GM19351 (cell line): ENCODE measurements around the gene STX16.

Experiments used
- ATAC-seq: cut with Tn5 transposase; IDR thresholded peaks from one replicate; pipeline ENCODE4 v1.9.1; 2021; ENCODE audit warnings: mild to moderate bottlenecking, moderate library complexity; ENCODE audit not compliant: unreplicated experiment

STX16 gene

GRCh38 chr20:58708246-58708931 is 57.3 kb downstream of the STX16 start:
- ATAC-seq = no peak

GRCh38 chr20:58709013-58709702 is 58.1 kb downstream of the STX16 start:
- ATAC-seq = no peak

DNA sequence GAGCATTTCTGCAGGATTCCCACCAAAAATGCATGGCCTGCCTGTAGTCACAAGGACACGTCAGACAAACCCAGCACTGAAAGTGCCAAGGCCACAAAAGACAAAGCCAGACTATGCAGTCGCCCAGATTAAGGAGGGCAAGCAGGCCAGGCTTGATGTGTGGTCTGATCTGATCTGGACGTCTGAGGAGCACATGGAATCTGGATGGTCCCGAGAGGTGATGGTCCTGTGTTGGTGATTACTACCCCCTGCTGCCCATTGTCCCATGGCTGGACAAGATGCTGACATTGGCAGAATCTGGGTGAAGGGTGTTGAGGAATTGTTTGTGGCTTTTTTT is 58.6 kb downstream of the STX16 start:
- no peak for ATAC-seq

GRCh38 chr20:58710481-58711265 is 59.6 kb downstream of the STX16 start:
- no peak for ATAC-seq

GRCh38 chr20:58711266-58712051 is 60.4 kb downstream of the STX16 start:
- no peak for ATAC-seq

DNA sequence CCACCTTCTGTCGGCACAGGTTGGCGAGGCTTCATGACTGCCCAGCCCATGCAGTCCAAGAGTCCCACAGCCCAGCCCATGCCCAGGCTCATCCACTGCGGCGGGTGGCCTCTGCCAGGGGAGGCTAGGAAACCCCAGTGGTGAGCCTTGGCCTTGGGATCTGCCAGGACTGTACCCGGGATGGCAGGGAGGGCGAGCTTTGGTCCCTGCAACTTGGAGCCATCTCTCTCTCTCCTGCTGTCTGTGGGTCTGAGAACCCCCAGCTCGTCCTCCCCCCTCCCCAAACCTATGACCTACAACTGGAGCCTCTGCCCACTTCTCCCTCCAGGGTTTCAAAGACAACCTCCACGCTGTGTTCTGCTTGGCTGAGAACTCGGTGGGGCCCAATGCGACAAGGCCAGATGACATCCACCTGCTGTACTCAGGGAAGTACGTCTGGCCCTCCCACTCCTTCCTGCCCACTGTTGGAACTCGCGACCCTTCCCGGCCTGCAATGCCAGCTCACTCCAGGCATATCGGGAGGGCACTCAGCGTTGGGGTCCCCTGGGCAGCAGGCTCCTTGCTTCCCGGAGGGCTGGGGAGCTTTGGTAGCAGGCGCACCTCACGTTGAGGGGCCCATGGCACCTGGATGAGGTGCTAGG is 61.2 kb downstream of the STX16 start:
- ATAC-seq = no peak

DNA sequence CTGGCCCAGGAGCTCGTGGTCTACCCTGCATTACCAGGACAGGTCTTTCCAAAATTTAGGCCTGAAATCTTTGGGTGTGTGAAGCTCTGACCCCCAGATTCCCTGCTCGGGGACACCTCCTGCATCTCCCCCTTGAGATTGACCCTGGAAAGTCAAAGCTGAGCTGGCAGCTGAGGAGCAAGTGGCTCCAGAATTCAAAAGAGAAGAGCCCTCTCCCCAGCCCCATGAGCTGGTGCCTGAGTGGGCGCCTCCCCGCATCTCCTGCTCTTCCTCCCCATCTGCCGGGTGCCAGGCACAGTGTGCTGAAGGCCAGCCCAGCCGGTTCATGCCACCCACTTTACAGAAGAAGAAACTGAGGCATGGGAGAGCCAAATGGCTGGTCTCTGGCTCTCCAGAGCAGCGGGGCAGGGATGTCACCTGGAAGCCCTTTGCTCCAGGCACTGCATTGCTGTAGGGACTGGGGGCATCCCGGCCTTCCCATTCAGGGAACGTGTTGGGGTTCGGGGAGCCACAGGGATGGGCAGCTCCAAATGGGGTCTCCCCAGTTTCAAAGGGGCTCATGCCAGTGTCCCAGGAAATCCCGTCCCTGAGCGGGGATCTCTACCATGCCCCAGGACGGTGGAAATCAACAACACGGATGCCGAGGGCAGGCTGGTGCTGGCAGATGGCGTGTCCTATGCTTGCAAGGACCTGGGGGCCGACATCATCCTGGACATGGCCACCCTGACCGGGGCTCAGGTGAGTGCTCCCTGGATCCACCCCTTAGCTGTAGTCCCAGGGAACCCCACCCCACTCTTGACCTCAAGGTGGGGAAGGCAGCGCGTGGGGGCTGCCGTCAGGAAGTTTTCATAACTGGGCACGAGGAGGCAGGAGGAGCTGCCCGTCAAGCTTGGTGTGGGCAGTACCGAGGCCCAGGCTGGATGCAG is 62.0 kb downstream of the STX16 start:
- no peak for ATAC-seq

DNA sequence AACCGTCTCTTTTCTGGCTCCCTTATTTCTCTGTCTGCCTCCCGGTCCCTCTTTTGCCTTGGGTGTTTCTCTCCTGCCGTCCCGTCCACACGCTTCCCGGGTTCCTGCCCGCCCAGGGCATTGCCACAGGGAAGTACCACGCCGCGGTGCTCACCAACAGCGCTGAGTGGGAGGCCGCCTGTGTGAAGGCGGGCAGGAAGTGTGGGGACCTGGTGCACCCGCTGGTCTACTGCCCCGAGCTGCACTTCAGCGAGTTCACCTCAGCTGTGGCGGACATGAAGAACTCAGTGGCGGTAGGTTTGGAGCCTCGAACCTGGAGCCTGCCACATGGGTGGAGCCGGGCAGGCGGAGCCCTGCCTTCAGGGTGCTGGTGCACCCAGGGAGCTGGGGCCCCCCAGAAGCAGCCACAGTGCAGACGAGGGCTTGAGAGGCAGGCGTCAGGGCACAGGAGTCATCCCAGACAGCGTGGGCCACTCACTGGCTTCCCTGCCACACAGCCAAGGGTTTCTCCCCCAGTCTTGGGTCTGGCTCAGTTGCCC is 62.8 kb downstream of the STX16 start:
- ATAC-seq = no peak

GRCh38 chr20:58714340-58714922 is 63.3 kb downstream of the STX16 start:
- no peak for ATAC-seq

DNA sequence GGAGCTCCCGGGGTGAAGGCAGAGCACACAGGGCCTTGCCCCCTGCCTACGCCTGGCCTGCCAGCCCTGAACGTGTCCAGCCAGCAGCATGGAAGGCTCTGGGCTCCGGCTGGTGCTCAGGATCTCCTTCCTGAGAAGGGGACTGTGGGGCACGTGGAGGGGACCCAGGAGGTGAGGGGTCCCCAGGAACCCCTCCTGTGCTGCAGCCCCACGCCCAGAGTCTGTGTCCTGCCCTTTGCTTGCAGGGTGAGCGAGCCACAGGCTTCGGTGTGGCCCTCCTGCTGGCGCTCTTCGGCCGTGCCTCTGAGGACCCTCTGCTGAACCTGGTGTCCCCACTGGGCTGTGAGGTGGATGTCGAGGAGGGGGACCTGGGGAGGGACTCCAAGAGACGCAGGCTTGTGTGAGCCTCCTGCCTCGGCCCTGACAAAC is 63.9 kb downstream of the STX16 start:
- no peak for ATAC-seq

DNA sequence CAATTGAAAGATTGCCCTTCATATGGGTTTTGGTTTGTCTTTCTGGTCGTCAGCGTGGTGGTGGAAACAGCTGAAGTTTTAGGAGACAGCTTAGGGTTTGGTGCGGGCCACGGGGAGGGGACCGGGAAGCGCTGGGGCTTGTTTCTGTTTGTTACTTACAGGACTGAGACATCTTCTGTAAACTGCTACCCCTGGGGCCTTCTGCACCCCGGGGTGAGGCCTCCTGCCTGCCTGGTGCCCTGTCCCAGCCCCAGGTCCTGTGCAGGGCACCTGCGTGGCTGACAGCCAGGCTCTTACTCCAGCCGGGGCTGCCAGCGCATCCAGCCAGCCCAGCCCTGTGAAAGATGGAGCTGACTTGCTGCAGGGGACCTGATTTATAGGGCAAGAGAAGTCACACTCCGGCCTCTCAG is 64.3 kb downstream of the STX16 start:
- no peak for ATAC-seq

DNA sequence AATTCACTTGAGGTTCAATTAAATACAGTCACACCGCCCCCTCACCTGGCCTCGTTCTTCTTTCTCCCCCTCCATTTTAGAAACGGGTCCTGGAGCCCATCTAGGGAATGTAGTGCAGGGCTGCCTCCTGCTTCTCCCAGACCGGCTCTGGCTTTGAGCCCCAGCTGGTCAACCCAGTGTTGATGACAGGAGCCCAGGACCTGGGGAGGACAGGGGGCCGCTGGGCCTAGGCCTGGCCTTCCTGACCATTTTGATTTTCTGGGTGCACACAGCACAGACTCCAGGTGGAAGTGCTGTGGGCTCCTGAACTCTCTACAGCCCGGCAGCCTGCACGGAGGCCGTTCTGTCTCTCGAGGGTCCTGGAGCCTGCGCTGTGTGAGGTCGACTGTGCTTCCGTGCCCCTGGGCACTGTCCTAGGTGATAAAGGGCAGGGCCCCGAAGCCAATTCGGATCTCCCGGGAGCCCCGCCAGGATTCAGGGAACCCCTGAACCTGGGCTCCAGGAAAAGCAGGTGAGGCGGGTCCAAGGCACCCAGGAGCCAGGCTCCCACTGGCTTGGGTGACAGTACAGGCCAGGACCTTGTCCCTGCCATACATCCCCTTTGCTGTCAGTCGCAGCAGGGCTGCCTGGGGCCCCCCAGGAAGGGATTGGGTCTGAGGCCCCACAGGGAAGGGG is 64.9 kb downstream of the STX16 start:
- no peak for ATAC-seq

DNA sequence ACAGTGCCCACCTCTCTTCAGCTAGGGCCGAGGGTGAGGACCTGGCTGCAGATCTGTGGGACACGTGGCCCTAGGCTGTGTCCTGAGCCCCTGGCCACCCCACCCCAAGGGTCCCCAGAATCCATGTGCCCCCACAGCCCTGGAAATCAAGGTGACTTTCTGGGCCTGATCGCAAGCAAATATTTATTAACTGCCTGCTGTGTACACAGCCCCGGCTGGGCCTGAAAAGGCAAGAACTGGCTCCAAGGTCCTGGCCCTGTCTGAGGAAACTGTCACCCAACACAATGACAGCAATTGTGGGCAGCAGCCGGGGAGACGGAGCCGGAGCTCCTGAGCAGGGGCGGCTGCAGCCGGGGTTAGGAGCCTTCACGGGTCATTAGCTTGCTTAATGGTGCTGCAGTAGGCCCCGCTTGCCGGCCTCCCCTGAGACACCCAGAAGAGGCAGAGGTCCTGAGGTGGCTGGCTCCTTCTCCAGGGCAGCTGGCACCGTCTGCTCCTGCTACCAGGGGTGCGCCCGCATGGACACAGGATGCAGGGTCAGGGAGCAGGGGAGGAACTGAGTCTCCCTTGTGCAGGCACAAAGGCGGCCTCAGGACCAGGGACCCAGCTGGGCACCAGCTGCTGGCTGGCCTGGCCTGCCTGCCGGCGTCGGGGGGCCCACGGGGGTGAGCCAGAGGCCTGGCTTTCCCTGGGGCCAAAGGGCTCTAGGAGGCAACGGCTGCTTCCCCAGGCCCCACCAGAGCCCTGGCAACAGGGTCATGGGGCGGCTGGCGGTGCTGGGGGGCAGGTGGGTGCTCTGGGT is 65.6 kb downstream of the STX16 start:
- no peak for ATAC-seq

GRCh38 chr20:58717278-58718091 is 66.4 kb downstream of the STX16 start:
- no peak for ATAC-seq

- ATAC-seq = no peak
Observed at GRCh38 chr20:58718121-58718563, 67.1 kb downstream of the STX16 start.

DNA sequence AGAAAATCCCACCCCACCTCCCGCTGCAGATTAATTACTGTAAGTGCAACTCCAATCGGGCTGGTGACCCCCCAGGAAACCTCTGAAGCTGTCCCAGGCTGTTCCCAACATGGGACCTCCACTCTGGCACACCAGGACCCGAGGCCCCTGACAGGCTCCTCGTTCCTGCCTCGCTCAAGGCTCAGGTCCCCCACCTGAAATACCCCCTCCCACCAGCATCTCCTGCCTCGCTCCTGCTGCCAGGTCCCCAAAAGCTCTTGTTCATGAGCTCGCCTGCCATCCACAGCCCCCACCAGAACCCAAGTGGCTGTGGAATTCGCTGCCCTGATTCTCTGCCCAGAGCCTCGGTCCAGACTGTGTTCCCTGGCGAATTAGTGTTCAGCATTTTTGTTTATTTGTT is 67.6 kb downstream of the STX16 start:
- no peak for ATAC-seq

DNA sequence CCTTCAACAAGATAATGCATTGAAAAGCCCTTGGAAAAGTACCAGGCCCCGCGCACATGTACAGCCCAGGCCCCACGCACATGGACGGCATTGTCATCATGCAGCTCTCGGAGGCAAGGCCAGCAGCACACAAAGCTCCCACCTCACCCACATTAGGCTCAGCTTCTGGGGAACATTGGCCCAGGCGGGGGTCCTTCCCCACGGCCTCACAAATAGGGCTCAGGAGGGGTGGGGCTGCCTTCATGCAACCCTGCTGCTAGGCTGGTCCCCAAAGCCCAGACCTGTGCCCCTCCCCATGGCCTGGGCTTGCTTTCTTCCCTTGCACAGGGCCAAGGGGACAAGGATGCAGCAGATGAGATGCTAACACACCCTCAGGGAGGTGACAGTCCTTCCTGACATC is 68.2 kb downstream of the STX16 start:
- no peak for ATAC-seq
